ENCODE results near the gene NECTIN2.
A peak's percentile ranks its signal among the peaks of the same experiment; 100 is the strongest.

The NECTIN2 gene

GRCh38 chr19:44845612-44846454 is at the start of gene NECTIN2:
TSS of gene NECTIN2 (plus strand) at chr19:44846297. CDS start at chr19:44846526, 229 bp downstream.
- peak within 1 kb of the TSS; percentile 91 for H3K4me3 Mint-ChIP-seq
- H3K27me3 Mint-ChIP-seq = peaks cover 47% of the 10 kb centered on the region
- H3K9me3 Mint-ChIP-seq = no peaks in the 10 kb centered on the region
- H3K4me1 Mint-ChIP-seq = peaks cover 43% of the 10 kb centered on the region
- peak within 1 kb of the TSS; percentile 85 for H3K27ac Mint-ChIP-seq
- ATAC-seq = peak; percentile 78
- DNase-seq = peak; percentile 92 to 93

GRCh38 chr19:44796701-44797115 is 49.4 kb upstream of the NECTIN2 start:
- no peak for ATAC-seq
- H3K27ac Mint-ChIP-seq = peak overlapping the region; percentile 81 to 86
- H3K4me3 Mint-ChIP-seq = no peak overlapping the region
- peaks cover 22% of the 10 kb centered on the region for H3K4me1 Mint-ChIP-seq
- no peaks in the 10 kb centered on the region for H3K9me3 Mint-ChIP-seq
- no peaks in the 10 kb centered on the region for H3K27me3 Mint-ChIP-seq
- no peak for DNase-seq

- Mint-ChIP-seq H3K9me3 (no peaks in the 10 kb centered on the region), H3K4me3 (no peak overlapping the region), H3K27me3 (no peaks in the 10 kb centered on the region), H3K4me1 (peaks cover 22% of the 10 kb centered on the region), H3K27ac (peak overlapping the region in 1 of 2 donors; percentile 6)
- DNase-seq = no peak
- no peak for ATAC-seq
Observed at GRCh38 chr19:44799627-44800346, 46.3 kb upstream of the NECTIN2 start.

GRCh38 chr19:44800461-44800860 is 45.6 kb upstream of the NECTIN2 start:
- no peaks in the 10 kb centered on the region for H3K9me3 Mint-ChIP-seq
- H3K4me1 Mint-ChIP-seq = peaks cover 22% of the 10 kb centered on the region
- DNase-seq (peak; percentile 85 to 86), ATAC-seq (peak; percentile 98)
- no peak overlapping the region for H3K27ac Mint-ChIP-seq
- no peak overlapping the region for H3K4me3 Mint-ChIP-seq
- no peaks in the 10 kb centered on the region for H3K27me3 Mint-ChIP-seq

GRCh38 chr19:44803442-44804428 is 42.4 kb upstream of the NECTIN2 start:
- peaks cover 12% of the 10 kb centered on the region for H3K4me1 Mint-ChIP-seq
- ATAC-seq (no peak), DNase-seq (no peak)
- H3K9me3 Mint-ChIP-seq = no peaks in the 10 kb centered on the region
- no peak overlapping the region for H3K27ac Mint-ChIP-seq
- peaks cover 20% of the 10 kb centered on the region for H3K27me3 Mint-ChIP-seq
- H3K4me3 Mint-ChIP-seq = no peak overlapping the region

GRCh38 chr19:44806291-44806690 is 39.8 kb upstream of the NECTIN2 start:
- ATAC-seq = no peak
- Mint-ChIP-seq H3K9me3 (no peaks in the 10 kb centered on the region), H3K4me1 (peaks cover 15% of the 10 kb centered on the region), H3K27ac (peak overlapping the region in 1 of 2 donors; percentile 59), H3K27me3 (peaks cover 44% of the 10 kb centered on the region), H3K4me3 (no peak overlapping the region)
- DNase-seq = no peak

GRCh38 chr19:44807162-44807561 is 38.9 kb upstream of the NECTIN2 start:
- ATAC-seq = no peak
- no peak for DNase-seq
- H3K4me1 Mint-ChIP-seq = peaks cover 15% of the 10 kb centered on the region
- H3K27me3 Mint-ChIP-seq = peaks cover 47% of the 10 kb centered on the region
- H3K9me3 Mint-ChIP-seq = no peaks in the 10 kb centered on the region
- no peak overlapping the region for H3K4me3 Mint-ChIP-seq
- no peak overlapping the region for H3K27ac Mint-ChIP-seq

- no peak for DNase-seq
- no peak for ATAC-seq
- H3K9me3 Mint-ChIP-seq = no peaks in the 10 kb centered on the region
- H3K4me3 Mint-ChIP-seq = peak overlapping the region; percentile 49 to 76
- H3K4me1 Mint-ChIP-seq = peaks cover 15% of the 10 kb centered on the region
- H3K27me3 Mint-ChIP-seq = peaks cover 47% of the 10 kb centered on the region
- H3K27ac Mint-ChIP-seq = no peak overlapping the region
Observed at GRCh38 chr19:44807652-44808462, 38.2 kb upstream of the NECTIN2 start.

GRCh38 chr19:44808463-44809371 is 37.4 kb upstream of the NECTIN2 start, which contains the start of gene BCAM:
TSS of gene BCAM (plus strand) at chr19:44809103. CDS start at chr19:44809125, 22 bp downstream.
- H3K4me1 Mint-ChIP-seq = peaks cover 15% of the 10 kb centered on the region
- ATAC-seq (peak; percentile 51), DNase-seq (no peak)
- H3K9me3 Mint-ChIP-seq = no peaks in the 10 kb centered on the region
- H3K27me3 Mint-ChIP-seq = peaks cover 47% of the 10 kb centered on the region
- peak within 1 kb of the TSS in 1 of 2 donors; percentile 16 for H3K27ac Mint-ChIP-seq
- peak within 1 kb of the TSS; percentile 49 to 76 for H3K4me3 Mint-ChIP-seq

GRCh38 chr19:44809577-44810233 is 36.4 kb upstream of the NECTIN2 start:
- H3K27me3 Mint-ChIP-seq = peaks cover 47% of the 10 kb centered on the region
- no peak overlapping the region for H3K27ac Mint-ChIP-seq
- H3K4me1 Mint-ChIP-seq = peaks cover 15% of the 10 kb centered on the region
- peak overlapping the region; percentile 9 to 48 for H3K4me3 Mint-ChIP-seq
- H3K9me3 Mint-ChIP-seq = no peaks in the 10 kb centered on the region
- no peak for ATAC-seq
- no peak for DNase-seq

GRCh38 chr19:44810234-44811121 is 35.6 kb upstream of the NECTIN2 start:
- H3K4me1 Mint-ChIP-seq = peaks cover 15% of the 10 kb centered on the region
- DNase-seq (no peak), ATAC-seq (no peak)
- H3K27me3 Mint-ChIP-seq = peaks cover 47% of the 10 kb centered on the region
- no peaks in the 10 kb centered on the region for H3K9me3 Mint-ChIP-seq
- H3K4me3 Mint-ChIP-seq = no peak overlapping the region
- no peak overlapping the region for H3K27ac Mint-ChIP-seq

- H3K4me3 Mint-ChIP-seq = no peak overlapping the region
- ATAC-seq = no peak
- DNase-seq = no peak
- no peak overlapping the region for H3K27ac Mint-ChIP-seq
- peaks cover 15% of the 10 kb centered on the region for H3K4me1 Mint-ChIP-seq
- no peaks in the 10 kb centered on the region for H3K9me3 Mint-ChIP-seq
- peaks cover 47% of the 10 kb centered on the region for H3K27me3 Mint-ChIP-seq
Observed at GRCh38 chr19:44811122-44811419, 35.0 kb upstream of the NECTIN2 start.

Measured in stimulated activated naive CD8-positive, alpha-beta T cell treated with anti-CD3 and anti-CD28 coated beads, Interleukin-15, amount 100 ng/mL, for 72 hours (primary cell).